Measurements from ENCODE around the gene E2F1. TPM values are rescaled to one million over a fixed set of nuclear protein-coding genes. Genes with fewer than 3 reads are reported as not detected.

The E2F1 gene
- total RNA-seq, 3 donors from 2014 or later, result 3.6 to 8.2 (median 4.1) TPM

- H3K4me1 ChIP-seq (ENCODE audit: low read depth), result peaks cover 30% of the 10 kb centered on the region
- intact Hi-C loops (cut with DNase I, micrococcal nuclease), result no loop called here
- TF ChIP-seq, protein P1, sequence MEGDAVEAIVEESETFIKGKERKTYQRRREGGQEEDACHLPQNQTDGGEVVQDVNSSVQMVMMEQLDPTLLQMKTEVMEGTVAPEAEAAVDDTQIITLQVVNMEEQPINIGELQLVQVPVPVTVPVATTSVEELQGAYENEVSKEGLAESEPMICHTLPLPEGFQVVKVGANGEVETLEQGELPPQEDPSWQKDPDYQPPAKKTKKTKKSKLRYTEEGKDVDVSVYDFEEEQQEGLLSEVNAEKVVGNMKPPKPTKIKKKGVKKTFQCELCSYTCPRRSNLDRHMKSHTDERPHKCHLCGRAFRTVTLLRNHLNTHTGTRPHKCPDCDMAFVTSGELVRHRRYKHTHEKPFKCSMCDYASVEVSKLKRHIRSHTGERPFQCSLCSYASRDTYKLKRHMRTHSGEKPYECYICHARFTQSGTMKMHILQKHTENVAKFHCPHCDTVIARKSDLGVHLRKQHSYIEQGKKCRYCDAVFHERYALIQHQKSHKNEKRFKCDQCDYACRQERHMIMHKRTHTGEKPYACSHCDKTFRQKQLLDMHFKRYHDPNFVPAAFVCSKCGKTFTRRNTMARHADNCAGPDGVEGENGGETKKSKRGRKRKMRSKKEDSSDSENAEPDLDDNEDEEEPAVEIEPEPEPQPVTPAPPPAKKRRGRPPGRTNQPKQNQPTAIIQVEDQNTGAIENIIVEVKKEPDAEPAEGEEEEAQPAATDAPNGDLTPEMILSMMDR (IDR thresholded peaks at IDR 0.05), result no peak
- no peaks in the 10 kb centered on the region for H3K36me3 ChIP-seq (ENCODE audit: low read depth)
- no peaks in the 10 kb centered on the region for H3K9me3 ChIP-seq
- peak overlapping the region; percentile 40 for H3K4me3 ChIP-seq
- ATAC-seq (peak; percentile 66), DNase-seq (peak; percentile 87 to 95 (median 91))
Observed at GRCh38 chr20:33663161-33664084, 22.8 kb downstream of the E2F1 start.

GRCh38 chr20:33662172-33662571, 24.0 kb downstream of the E2F1 start, which contains the start of gene C20orf144:
Gene C20orf144 (plus strand): TSS chr20:33662327. CDS start chr20:33662346, 19 bp downstream.
- no peaks in the 10 kb centered on the region for H3K36me3 ChIP-seq (ENCODE audit: low read depth)
- TF ChIP-seq, protein P1 (IDR thresholded peaks at IDR 0.05), result no peak
- H3K9me3 ChIP-seq, result no peaks in the 10 kb centered on the region
- peak within 1 kb of the TSS; percentile 40 for H3K4me3 ChIP-seq
- no peak for DNase-seq
- no peak for ATAC-seq
- peaks cover 22% of the 10 kb centered on the region for H3K4me1 ChIP-seq (ENCODE audit: low read depth)
- intact Hi-C loops (cut with DNase I, micrococcal nuclease), result no loop called here

GRCh38 chr20:33660685-33661058, 25.5 kb downstream of the E2F1 start:
- H3K36me3 ChIP-seq (ENCODE audit: low read depth), result no peaks in the 10 kb centered on the region
- no peak for ATAC-seq
- intact Hi-C loops (cut with DNase I, micrococcal nuclease), result no loop called here
- H3K9me3 ChIP-seq, result no peaks in the 10 kb centered on the region
- H3K4me1 ChIP-seq (ENCODE audit: low read depth), result peaks cover 12% of the 10 kb centered on the region
- no peak overlapping the region for H3K4me3 ChIP-seq
- no peak for DNase-seq
- TF ChIP-seq, protein P1 (IDR thresholded peaks at IDR 0.05), result no peak

GRCh38 chr20:33660035-33660684, 26.0 kb downstream of the E2F1 start:
- Histone ChIP-seq H3K4me1 (ENCODE audit: low read depth) (peaks cover 13% of the 10 kb centered on the region), H3K4me3 (no peak overlapping the region), H3K9me3 (no peaks in the 10 kb centered on the region), H3K36me3 (ENCODE audit: low read depth) (no peaks in the 10 kb centered on the region)
- TF ChIP-seq, protein P1 (IDR thresholded peaks at IDR 0.05), result no peak
- ATAC-seq (no peak), DNase-seq (no peak)
- intact Hi-C loops (cut with DNase I, micrococcal nuclease), result no loop called here

- ATAC-seq (no peak), DNase-seq (no peak)
- H3K4me1 ChIP-seq (ENCODE audit: low read depth), result peaks cover 19% of the 10 kb centered on the region
- H3K4me3 ChIP-seq, result no peak overlapping the region
- no peaks in the 10 kb centered on the region for H3K36me3 ChIP-seq (ENCODE audit: low read depth)
- TF ChIP-seq, protein P1 (IDR thresholded peaks at IDR 0.05), result no peak
- intact Hi-C loops (cut with DNase I, micrococcal nuclease), result loop anchor here (10.0 kb wide), 1 partner anchor 195 kb away; no protein-coding TSS in a partner anchor
- no peaks in the 10 kb centered on the region for H3K9me3 ChIP-seq
Observed at GRCh38 chr20:33659341-33660034, 26.7 kb downstream of the E2F1 start.
